HG03378 (cell line): Measurements from ENCODE around the gene SETD7.

Experiments
- ATAC-seq: cut with Tn5 transposase; IDR thresholded peaks from one replicate; pipeline ENCODE4 v1.9.1; 2021; ENCODE audit warnings: mild to moderate bottlenecking, moderate library complexity; ENCODE audit not compliant: unreplicated experiment

The SETD7 gene

GRCh38 chr4:139514382-139515059 lies 41.5 kb downstream of the SETD7 start:
- ATAC-seq: no peak

GRCh38 chr4:139511320-139511719 lies 44.7 kb downstream of the SETD7 start:
- ATAC-seq: no peak

GRCh38 chr4:139509727-139510410 lies 46.1 kb downstream of the SETD7 start:
- ATAC-seq: no peak

- no peak for ATAC-seq
Observed at GRCh38 chr4:139508581-139509237, 47.3 kb downstream of the SETD7 start.

GRCh38 chr4:139506774-139507173 lies 49.2 kb downstream of the SETD7 start:
- no peak for ATAC-seq

- no peak for ATAC-seq
Observed at GRCh38 chr4:139503622-139504166, 52.3 kb downstream of the SETD7 start.

- no peak for ATAC-seq
Observed at GRCh38 chr4:139501927-139502899, 53.8 kb downstream of the SETD7 start.

- ATAC-seq: no peak
Observed at GRCh38 chr4:139501527-139501926, 54.5 kb downstream of the SETD7 start.

- no peak for ATAC-seq
Observed at GRCh38 chr4:139501117-139501516, 54.9 kb downstream of the SETD7 start.

- no peak for ATAC-seq
Observed at GRCh38 chr4:139499186-139499585, 56.8 kb downstream of the SETD7 start.

GRCh38 chr4:139493176-139493575 lies 62.8 kb downstream of the SETD7 start:
- no peak for ATAC-seq

- no peak for ATAC-seq
Observed at GRCh38 chr4:139492429-139492828, 63.6 kb downstream of the SETD7 start.

- no peak for ATAC-seq
Observed at GRCh38 chr4:139489638-139490037, 66.4 kb downstream of the SETD7 start.

GRCh38 chr4:139488442-139488841 lies 67.6 kb downstream of the SETD7 start:
- no peak for ATAC-seq

- no peak for ATAC-seq
Observed at GRCh38 chr4:139484783-139485311, 71.2 kb downstream of the SETD7 start.

GRCh38 chr4:139483000-139483399 lies 73.0 kb downstream of the SETD7 start:
- no peak for ATAC-seq

- no peak for ATAC-seq
Observed at GRCh38 chr4:139481465-139481864, 74.6 kb downstream of the SETD7 start.

- ATAC-seq: no peak
Observed at GRCh38 chr4:139476363-139476762, 79.7 kb downstream of the SETD7 start.

GRCh38 chr4:139472852-139473251 lies 83.2 kb downstream of the SETD7 start:
- ATAC-seq: no peak

- no peak for ATAC-seq
Observed at GRCh38 chr4:139470997-139471665, 84.9 kb downstream of the SETD7 start.
